DND-41 (cell line): ENCODE measurements around the gene SLC66A2.

Source experiments
- CTCF ChIP-seq: IDR thresholded peaks from 2 replicates; pipeline ENCODE4 v1.5.1; 2012; ENCODE audit warnings: borderline replicate concordance, low read length, moderate library complexity, mild to moderate bottlenecking; ENCODE audit not compliant: poor library complexity, severe bottlenecking; ENCODE audit errors: extremely low read depth
- EZH2 ChIP-seq: IDR thresholded peaks from 3 replicates; pipeline ENCODE4 v1.6.1; 2012; ENCODE audit warnings: borderline replicate concordance, low read depth, mild to moderate bottlenecking, moderate library complexity, low read length, inconsistent platforms; ENCODE audit not compliant: severe bottlenecking

- TF ChIP-seq EZH2 (no peak), CTCF (no peak)
Observed at GRCh38 chr18:79855147-79855933, 96.1 kb downstream of the SLC66A2 start.
